Gastroesophageal sphincter (tissue), 4 donors: ENCODE measurements around the gene TWF2. TPM values are rescaled to one million over a fixed set of nuclear protein-coding genes. Genes with fewer than 3 reads are reported as not detected.
A peak's percentile ranks its signal among the peaks of the same experiment; 100 is the strongest.

Experiments used
- ATAC-seq: fragments of 150-250 bp; one replicate; pipeline ENCODE4 v1.9.1; 2016; ENCODE audit warnings: mild to moderate bottlenecking, moderate library complexity
- H3K27ac ChIP-seq, 4 donors: fragments of 200-600 bp; sonication (generic) in 3 of 4; 1 replicate in 3 of 4; 2 replicates in 1 of 4; pipeline ENCODE4 v1.5.1; 2016 to 2019
- H3K27me3 ChIP-seq: fragments of 200-600 bp; sonication (generic); one replicate; pipeline ENCODE4 v1.5.1; 2019
- H3K36me3 ChIP-seq, 2 donors: fragments of 200-600 bp; sonication (generic); one replicate each; pipeline ENCODE4 v1.5.1; 2019; ENCODE audit warnings: control low read depth in 1 of 2
- H3K4me1 ChIP-seq, 3 donors: fragments of 200-600 bp; sonication (generic); 1 replicate in 2 of 3; 2 replicates in 1 of 3; pipeline ENCODE4 v1.5.1; 2016 to 2019; ENCODE audit warnings: control low read depth in 2 of 3
- H3K4me3 ChIP-seq, 2 donors: fragments of 200-600 bp; sonication (generic); one replicate each; pipeline ENCODE4 v1.5.1; 2019; ENCODE audit warnings: mild to moderate bottlenecking in 1 of 2, moderate library complexity in 1 of 2
- H3K9me3 ChIP-seq, 3 donors: fragments of 200-600 bp; sonication (generic); one replicate each; pipeline ENCODE4 v1.5.1; 2017 to 2019; ENCODE audit warnings: control low read depth in 2 of 3
- EP300 ChIP-seq: sonication (generic); formaldehyde crosslinking; IDR thresholded peaks from one replicate; pipeline ENCODE4 v1.6.1; 2017; ENCODE audit warnings: antibody characterized with exemption, mild to moderate bottlenecking
- POLR2A ChIP-seq, 2 donors: fragments of 450-650 bp; IDR thresholded peaks; one replicate each; pipeline ENCODE4 v1.6.1; 2017; ENCODE audit warnings: antibody characterized with exemption in 2 of 2, mild to moderate bottlenecking in 2 of 2, moderate library complexity in 1 of 2
- POLR2AphosphoS5 ChIP-seq: sonication (generic); formaldehyde crosslinking; IDR thresholded peaks from one replicate; pipeline ENCODE4 v1.6.1; 2017; ENCODE audit warnings: antibody characterized with exemption
- WGBS, 2 donors: methylation state at CpG; one replicate each; pipeline ENCODE4 v1.1.5; 2018; ENCODE audit warnings: low coverage in 1 of 2; 5-methylcytosine and 5-hydroxymethylcytosine counted together
- total RNA-seq, 4 donors: library from RNA; depleted of rRNA; stranded (reverse); fragments of >200 nt; gene quantifications; one replicate each; pipeline ENCODE4 v1.1.0, GENCODE V29; 2016
- TF ChIP-seq, protein P1 (sequence below), 4 experiments: fragments of 200-600 bp in 2 of 4; fragments of 450-650 bp in 2 of 4; sonication (generic) in 1 of 4; IDR thresholded peaks; one replicate each; pipeline ENCODE4 v1.5.1; 2017 to 2019; ENCODE audit warnings: antibody characterized with exemption in 4 of 4, mild to moderate bottlenecking in 2 of 4, moderate library complexity in 2 of 4

Gene TWF2
- total RNA-seq, 4 donors from 2014 or later = 46.8 to 79.5 (median 69.2) TPM

GRCh38 chr3:52245322-52246263 lies 6.6 kb upstream of the TWF2 start, which contains the start of gene PPM1M:
Gene PPM1M, plus strand, starts transcription at chr3:52245759. Its CDS starts 66 bp downstream, at chr3:52245825.
- WGBS, 2 donors = 0% methylated on average over 1 of the region's 98 CpGs; no CpG with 5 or more reads in 1 of the 2 donors

DNA sequence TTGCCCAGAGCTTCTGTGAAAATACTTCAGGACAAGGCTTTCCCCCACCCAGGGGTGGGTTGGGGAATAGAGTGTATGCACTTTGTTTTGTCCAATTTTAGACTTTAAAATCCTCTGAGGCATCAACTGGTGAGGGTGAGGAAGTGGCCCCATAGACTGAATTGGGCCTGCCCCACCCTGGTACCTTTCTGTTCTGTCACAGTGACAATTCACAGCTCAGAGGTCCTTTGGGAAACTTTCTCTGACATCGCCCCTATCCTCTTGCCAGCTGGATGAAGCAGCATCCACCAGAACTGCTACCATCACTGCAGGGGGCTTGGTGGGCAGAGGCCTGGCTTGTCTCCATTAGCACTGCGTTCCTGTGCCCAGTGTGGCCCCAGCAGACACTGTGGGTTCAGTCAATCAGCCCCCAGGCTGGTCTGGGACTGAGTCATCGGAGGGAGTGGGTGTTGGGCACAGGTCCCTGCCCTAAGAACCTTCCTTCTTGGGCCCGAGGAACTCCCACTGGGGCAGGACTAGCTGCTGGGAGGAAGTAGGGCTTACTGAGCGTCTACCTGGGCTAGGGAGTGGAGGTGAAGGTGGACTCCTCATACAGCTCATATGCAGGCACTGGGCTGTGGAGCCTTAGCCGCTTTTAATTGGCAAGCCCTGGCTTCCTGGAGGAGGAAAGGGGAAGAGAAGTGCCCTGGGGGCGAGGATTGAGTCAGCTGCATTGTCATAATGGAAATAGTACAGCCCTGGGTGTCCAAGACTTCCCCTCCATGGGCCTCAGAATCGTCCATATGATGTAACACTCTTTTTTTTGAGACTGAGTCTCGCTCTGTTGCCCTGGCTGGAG lies 5.1 kb upstream of the TWF2 start:
- Histone ChIP-seq H3K27ac (peak overlapping the region in 3 of 4 donors; percentile 43 to 96 (median 92)), H3K27me3 (no peaks in the 10 kb centered on the region), H3K4me3 (no peak overlapping the region), H3K9me3 (no peaks in the 10 kb centered on the region), H3K36me3 (peaks cover 0 to 15% of the 10 kb centered on the region in 2 donors), H3K4me1 (peaks cover 0 to 57% (median 11%) of the 10 kb centered on the region in 3 donors)
- WGBS, 2 donors = 82% methylated on average over 5 of the region's 9 CpGs; no CpG with 5 or more reads in 1 of the 2 donors
- TF ChIP-seq, protein P1, sequence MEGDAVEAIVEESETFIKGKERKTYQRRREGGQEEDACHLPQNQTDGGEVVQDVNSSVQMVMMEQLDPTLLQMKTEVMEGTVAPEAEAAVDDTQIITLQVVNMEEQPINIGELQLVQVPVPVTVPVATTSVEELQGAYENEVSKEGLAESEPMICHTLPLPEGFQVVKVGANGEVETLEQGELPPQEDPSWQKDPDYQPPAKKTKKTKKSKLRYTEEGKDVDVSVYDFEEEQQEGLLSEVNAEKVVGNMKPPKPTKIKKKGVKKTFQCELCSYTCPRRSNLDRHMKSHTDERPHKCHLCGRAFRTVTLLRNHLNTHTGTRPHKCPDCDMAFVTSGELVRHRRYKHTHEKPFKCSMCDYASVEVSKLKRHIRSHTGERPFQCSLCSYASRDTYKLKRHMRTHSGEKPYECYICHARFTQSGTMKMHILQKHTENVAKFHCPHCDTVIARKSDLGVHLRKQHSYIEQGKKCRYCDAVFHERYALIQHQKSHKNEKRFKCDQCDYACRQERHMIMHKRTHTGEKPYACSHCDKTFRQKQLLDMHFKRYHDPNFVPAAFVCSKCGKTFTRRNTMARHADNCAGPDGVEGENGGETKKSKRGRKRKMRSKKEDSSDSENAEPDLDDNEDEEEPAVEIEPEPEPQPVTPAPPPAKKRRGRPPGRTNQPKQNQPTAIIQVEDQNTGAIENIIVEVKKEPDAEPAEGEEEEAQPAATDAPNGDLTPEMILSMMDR (IDR thresholded peaks at IDR 0.05) = no peak
- TF ChIP-seq POLR2A (IDR thresholded peaks at IDR 0.05) (no peak), POLR2AphosphoS5 (no peak), EP300 (no peak)
- ATAC-seq = peak; percentile 8

More at GRCh38 chr3:52245322-52246263, 6.6 kb upstream of the TWF2 start, which contains the start of gene PPM1M:
- H3K27ac ChIP-seq = peak within 1 kb of the TSS; percentile 45 to 96 (median 90)
- no peaks in the 10 kb centered on the region for H3K27me3 ChIP-seq
- peaks cover 0 to 44% (median 4%) of the 10 kb centered on the region in 3 donors for H3K4me1 ChIP-seq
- TF ChIP-seq POLR2A (IDR thresholded peaks at IDR 0.05) (peak; percentile 34 to 49), POLR2AphosphoS5 (no peak)
- peak within 1 kb of the TSS; percentile 44 to 66 for H3K4me3 ChIP-seq
- H3K36me3 ChIP-seq = peaks cover 0 to 29% of the 10 kb centered on the region in 2 donors
- H3K9me3 ChIP-seq = no peaks in the 10 kb centered on the region
- peak; percentile 73 for ATAC-seq

DNA sequence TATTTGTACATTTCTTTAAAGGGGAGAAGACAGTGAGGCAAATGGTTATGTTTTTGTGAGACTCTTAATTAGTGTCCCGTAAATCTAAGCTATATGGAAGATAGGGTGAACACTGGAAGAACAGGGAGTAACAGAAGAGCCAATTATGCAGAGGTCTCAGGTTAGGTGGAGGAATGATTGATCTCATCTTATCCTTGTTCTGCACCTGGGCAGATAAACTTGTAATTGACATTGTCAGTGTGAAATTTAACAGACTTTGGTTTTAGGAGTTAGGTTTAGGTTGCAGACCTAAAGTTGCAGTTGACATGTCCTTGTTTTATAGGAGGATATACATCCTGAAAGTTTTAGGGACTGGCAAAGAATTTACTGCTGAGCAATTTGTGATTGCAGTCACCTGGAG lies 3.1 kb upstream of the TWF2 start:
- no peaks in the 10 kb centered on the region for H3K27me3 ChIP-seq
- TF ChIP-seq POLR2A (IDR thresholded peaks at IDR 0.05) (no peak), POLR2AphosphoS5 (no peak), EP300 (no peak)
- TF ChIP-seq, protein P1 (IDR thresholded peaks at IDR 0.05) = no peak
- peaks cover 0 to 64% (median 23%) of the 10 kb centered on the region in 3 donors for H3K4me1 ChIP-seq
- no peak overlapping the region for H3K27ac ChIP-seq
- no peak for ATAC-seq
- 71 to 83% methylated on average over 1 of the region's 1 CpG for WGBS, 2 donors
- no peaks in the 10 kb centered on the region for H3K36me3 ChIP-seq
- H3K4me3 ChIP-seq = no peak overlapping the region
- no peaks in the 10 kb centered on the region for H3K9me3 ChIP-seq

DNA sequence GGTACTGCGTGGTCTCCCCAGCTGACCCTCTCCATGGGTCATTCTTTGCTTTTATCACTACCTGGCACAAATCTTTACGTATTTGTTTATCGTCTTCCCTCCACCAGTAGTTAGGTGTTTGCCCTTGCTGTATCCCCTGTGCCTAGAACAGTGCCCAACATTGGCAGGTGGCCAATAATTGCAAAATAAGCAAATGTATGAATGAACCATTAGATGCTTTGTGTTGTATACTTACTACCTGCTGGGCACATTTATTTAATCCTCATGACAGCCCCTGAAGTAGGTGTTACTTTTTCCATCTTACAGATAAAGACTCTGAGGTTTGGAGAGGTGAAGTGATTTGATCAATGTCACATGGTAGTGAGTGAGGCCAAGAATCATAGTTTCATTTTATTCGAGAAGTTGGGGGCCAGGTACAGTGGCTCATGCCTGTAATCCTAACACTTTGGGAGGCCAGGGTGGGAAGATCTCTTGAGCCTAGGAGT lies 2.0 kb upstream of the TWF2 start:
- Histone ChIP-seq H3K9me3 (no peaks in the 10 kb centered on the region), H3K4me3 (no peak overlapping the region), H3K36me3 (no peaks in the 10 kb centered on the region), H3K4me1 (peaks cover 0 to 64% (median 33%) of the 10 kb centered on the region in 3 donors), H3K27ac (peak overlapping the region in 2 of 4 donors; percentile 89 to 95), H3K27me3 (no peaks in the 10 kb centered on the region)
- 82 to 96% methylated on average over 4 of the region's 4 CpGs for WGBS, 2 donors
- TF ChIP-seq, protein P1 (IDR thresholded peaks at IDR 0.05) = no peak
- no peak for TF ChIP-seq POLR2AphosphoS5
- no peak for TF ChIP-seq POLR2A (IDR thresholded peaks at IDR 0.05)
- no peak for TF ChIP-seq EP300
- ATAC-seq = no peak
